Erythroblast (primary cell): ENCODE data around the gene PRAMEF27.
"Not testable (repeated sequence)": the region's sequence is repeated elsewhere in the genome, so short reads cannot be mapped to it uniquely, and the experiment has no call there.

Experiments
- DNase-seq, 2 experiments: peaks; one replicate each; lab custom pipeline; 2025; lab: John Stamatoyannopoulos, UW

The PRAMEF27 gene

GRCh38 chr1:13056475-13056874 is at the start of gene PRAMEF27:
TSS of gene PRAMEF27 (minus strand) at chr1:13056575. CDS start at chr1:13053659, 2,916 bp downstream.
- not testable (repeated sequence) for DNase-seq

- DNase-seq = not testable (repeated sequence)
Observed at GRCh38 chr1:13070474-13070873, 14.1 kb upstream of the PRAMEF27 start, which contains the start of gene PRAMEF25. TSS of gene PRAMEF25 (plus strand) at chr1:13070774. CDS start at chr1:13073694, 2,920 bp downstream.

- not testable (repeated sequence) for DNase-seq
Observed at GRCh38 chr1:13019846-13020245, 36.5 kb downstream of the PRAMEF27 start.

GRCh38 chr1:13011932-13012331 is 44.4 kb downstream of the PRAMEF27 start:
- DNase-seq = not testable (repeated sequence)

- not testable (repeated sequence) for DNase-seq
Observed at GRCh38 chr1:13009348-13009747, 47.0 kb downstream of the PRAMEF27 start.

GRCh38 chr1:13005732-13006131 is 50.6 kb downstream of the PRAMEF27 start:
- DNase-seq = not testable (repeated sequence)
